AG04450 (cell line): ENCODE measurements around the gene ROM1. TPM values are rescaled to one million over a fixed set of nuclear protein-coding genes. Genes with fewer than 3 reads are reported as not detected.
A peak's percentile ranks its signal among the peaks of the same experiment; 100 is the strongest.

Experiments used
- CTCF ChIA-PET: fragments of 300-600, 350-600 bp; formaldehyde crosslinking; extraction: SDS; loops from one replicate; lab custom pipeline; 2022; ENCODE audit warnings: antibody characterized with exemption, inconsistent platforms; lab: Charles Lee
- POLR2A ChIA-PET: fragments of 350-600 bp; formaldehyde crosslinking; extraction: SDS; loops from one replicate; lab custom pipeline; 2021; ENCODE audit warnings: antibody characterized with exemption, inconsistent platforms; lab: Yijun Ruan, JAX
- DNase-seq: peaks from one replicate; pipeline ENCODE4 v3.0.0-alpha.2; 2011; ENCODE audit warnings: low read depth, low spot score
- H3K27ac ChIP-seq: one replicate; pipeline ENCODE4 v1.5.1; 2012; ENCODE audit warnings: low read depth, low read length, control low read depth
- H3K27me3 ChIP-seq: one replicate; pipeline ENCODE4 v1.6.0; 2012; ENCODE audit warnings: low read length; ENCODE audit not compliant: control insufficient read depth, insufficient read depth
- H3K4me3 ChIP-seq: 2 replicates; pipeline ENCODE4 v1.5.1; 2011; ENCODE audit warnings: mild to moderate bottlenecking, low read depth, low read length, control low read depth
- H3K9me3 ChIP-seq: 2 replicates; pipeline ENCODE4 v1.5.1; 2012; ENCODE audit warnings: low read length; ENCODE audit not compliant: control insufficient read depth, insufficient read depth
- CTCF ChIP-seq: IDR thresholded peaks from 2 replicates; pipeline ENCODE4 v1.5.1; 2011; ENCODE audit warnings: low read depth, low read length, control low read depth, inconsistent platforms
- polyA plus RNA-seq: library from polyadenylated mRNA; depleted of rRNA; stranded (reverse); fragments of >200 nt; gene quantifications from 2 replicates; pipeline ENCODE4 v1.2.3, GENCODE V29; 2011

ROM1 gene
- polyA plus RNA-seq, 1 experiment: 1.4 TPM

- Histone ChIP-seq H3K9me3 (no peaks in the 10 kb centered on the region), H3K27me3 (no peaks in the 10 kb centered on the region), H3K4me3 (no peak overlapping the region), H3K27ac (no peak overlapping the region)
- DNase-seq: no peak
- CTCF ChIA-PET: no interaction called here
- no peak for TF ChIP-seq CTCF
- POLR2A ChIA-PET: interaction anchor here (1.3 kb wide), 1 partner anchor 33 kb away, joined by 4 read pairs; the partner anchor contains the start of genes C11orf98 and CSKMT
These were observed 19.4 kb downstream of the ROM1 start for GRCh38 chr11:62632492-62632891.

- no peak for DNase-seq
- ChIA-PET POLR2A (interaction anchor here (0.7 to 0.8 kb wide), 2 partner anchors 9 to 21 kb away, joined by 3 to 5 read pairs; partner anchors contain the start of genes C11orf98, CSKMT and INTS5), CTCF (no interaction called here)
- Histone ChIP-seq H3K27ac (no peak overlapping the region), H3K4me3 (no peak overlapping the region), H3K27me3 (no peaks in the 10 kb centered on the region), H3K9me3 (peaks cover 6% of the 10 kb centered on the region; the same call in 1 of the 2 replicates)
- no peak for TF ChIP-seq CTCF
These were observed 31.2 kb downstream of the ROM1 start for GRCh38 chr11:62644220-62644619.

GRCh38 chr11:62645671-62645945 lies 32.6 kb downstream of the ROM1 start:
- H3K27me3 ChIP-seq: no peaks in the 10 kb centered on the region
- ChIA-PET CTCF (interaction anchor here (0.9 kb wide), 1 partner anchor 251 kb away, joined by 3 read pairs; no protein-coding TSS in a partner anchor), POLR2A (interaction anchor here (0.8 to 2.0 kb wide), 6 partner anchors 19 to 72 kb away, joined by 3 to 33 read pairs (median 5); partner anchors contain the start of genes B3GAT3, C11orf98, CSKMT and EEF1G)
- peaks cover 6% of the 10 kb centered on the region; the same call in 1 of the 2 replicates for H3K9me3 ChIP-seq
- H3K27ac ChIP-seq: peak overlapping the region; percentile 94
- H3K4me3 ChIP-seq: peak overlapping the region; percentile 93
- no peak for TF ChIP-seq CTCF
- DNase-seq: no peak

- DNase-seq: peak; percentile 93
- POLR2A ChIA-PET: interaction anchor here (0.6 to 2.0 kb wide), 13 partner anchors 16 to 228 kb away, joined by 3 to 33 read pairs (median 4); partner anchors contain the start of genes B3GAT3, C11orf98, CSKMT and EEF1G
- TF ChIP-seq CTCF: no peak
- Histone ChIP-seq H3K27me3 (no peaks in the 10 kb centered on the region), H3K9me3 (peaks cover 6% of the 10 kb centered on the region; the same call in 1 of the 2 replicates), H3K4me3 (peak within 1 kb of the TSS; percentile 93), H3K27ac (peak within 1 kb of the TSS; percentile 94)
- CTCF ChIA-PET: interaction anchor here (0.7 to 1.6 kb wide), 3 partner anchors 19 to 252 kb away, joined by 3 to 9 read pairs (median 3); partner anchors contain the start of genes C11orf98 and CSKMT
These were observed 33.1 kb downstream of the ROM1 start, which contains the start of gene GANAB for GRCh38 chr11:62645946-62646824. GANAB (minus strand) TSS chr11:62646613; CDS start chr11:62646599, 14 bp downstream.
